ENCODE results near the gene SBK2.
A peak's percentile ranks its signal among the peaks of the same experiment; 100 is the strongest.

Gene SBK2

DNA sequence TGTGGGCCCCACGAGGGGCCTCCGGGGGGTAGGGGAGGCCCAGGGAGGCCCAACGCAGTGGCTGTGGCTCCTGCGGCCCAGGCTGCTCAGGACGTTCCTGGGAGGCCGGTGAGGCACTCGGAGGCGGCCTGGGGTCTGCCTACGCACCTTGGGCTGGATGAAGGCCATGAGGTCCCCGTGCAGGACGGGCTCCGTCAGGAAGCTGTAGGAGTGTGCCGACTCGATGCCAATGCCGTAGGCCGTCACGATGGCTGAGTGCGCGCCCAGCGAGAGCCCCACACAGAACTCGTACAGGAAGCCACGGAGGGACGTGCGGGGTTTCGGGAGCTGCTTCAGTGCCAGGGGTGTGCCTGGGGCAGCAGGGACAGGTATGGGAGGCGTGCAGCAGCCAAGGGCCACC is 5.9 kb downstream of the SBK2 start:
- Mint-ChIP-seq H3K9me3 (no peaks in the 10 kb centered on the region), H3K27ac (no peak overlapping the region), H3K36me3 (no peaks in the 10 kb centered on the region), H3K4me1 (no peaks in the 10 kb centered on the region), H3K27me3 (peaks cover 10% of the 10 kb centered on the region), H3K4me3 (no peak overlapping the region)
- ATAC-seq = peak; percentile 29

DNA sequence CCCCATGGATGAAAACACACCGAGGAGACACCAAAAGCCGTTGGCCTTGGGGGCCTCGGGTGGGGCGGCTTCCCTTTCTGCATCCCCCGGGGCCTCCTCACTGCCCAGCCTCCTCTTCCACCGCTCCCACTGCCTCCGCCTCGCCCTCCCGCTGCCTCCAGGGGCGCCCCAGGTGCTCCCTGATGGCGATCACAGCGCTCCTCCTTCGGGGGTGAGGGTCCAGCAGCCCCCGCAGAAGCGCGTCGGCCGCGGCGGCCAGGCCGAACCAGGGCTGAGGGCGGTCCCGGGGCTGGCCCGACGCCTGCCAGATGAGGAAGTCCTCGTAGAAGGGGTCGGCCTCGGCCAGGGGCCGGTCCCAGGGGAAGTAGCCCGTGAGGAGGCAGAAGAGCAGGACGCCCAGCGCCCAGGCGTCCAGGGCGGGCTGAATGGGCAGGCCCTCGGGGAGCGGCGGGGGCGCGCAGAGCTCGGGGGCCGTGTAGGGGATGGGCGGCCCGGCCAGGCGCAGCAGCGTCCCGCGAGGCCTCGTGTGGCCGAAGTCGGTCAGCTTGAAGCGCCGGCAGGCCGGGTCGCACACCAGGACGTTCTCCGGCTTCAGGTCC is 7.2 kb downstream of the SBK2 start:
- Mint-ChIP-seq H3K4me1 (no peaks in the 10 kb centered on the region), H3K27me3 (peaks cover 10% of the 10 kb centered on the region), H3K36me3 (no peaks in the 10 kb centered on the region), H3K27ac (no peak overlapping the region), H3K4me3 (no peak overlapping the region), H3K9me3 (no peaks in the 10 kb centered on the region)
- ATAC-seq = peak; percentile 39

DNA sequence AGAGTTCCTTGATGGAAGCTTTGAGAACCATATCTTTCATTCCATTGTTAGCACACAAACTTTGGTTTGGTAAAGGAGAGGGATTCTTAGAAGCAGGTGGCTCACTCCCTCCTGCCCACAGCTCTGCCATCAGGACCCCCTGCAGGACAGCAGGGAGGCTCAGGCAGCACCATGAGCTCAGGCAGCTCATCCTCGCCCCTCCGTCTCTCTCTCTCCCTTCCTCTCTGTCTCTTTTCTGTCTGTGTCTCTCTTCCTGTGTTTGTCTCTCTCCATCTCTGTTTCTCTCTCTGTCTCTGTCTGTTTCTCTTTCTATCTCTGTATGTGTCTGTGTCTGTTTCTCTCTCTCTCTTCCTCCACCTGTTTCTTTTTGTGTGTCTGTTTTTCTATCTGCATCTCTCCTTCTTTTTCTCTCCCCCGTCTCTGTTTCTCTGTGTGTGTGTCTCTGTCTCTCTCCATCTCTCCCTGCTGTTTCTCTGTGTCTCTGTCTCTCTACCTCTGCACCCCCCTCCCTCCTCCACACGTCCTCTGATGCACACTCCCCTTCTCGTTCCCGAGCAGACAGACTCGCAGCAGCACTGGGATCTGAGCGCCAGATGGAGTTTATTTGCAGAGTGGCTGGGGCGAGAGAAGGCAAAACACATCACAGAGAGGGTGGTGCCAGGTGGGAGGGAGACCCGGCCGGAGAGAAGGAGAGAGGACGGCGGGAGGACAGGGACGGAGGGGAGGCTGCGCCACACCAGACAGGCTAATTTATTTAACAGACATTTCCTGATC is 8.7 kb downstream of the SBK2 start:
- Mint-ChIP-seq H3K27ac (no peak overlapping the region), H3K9me3 (no peaks in the 10 kb centered on the region), H3K4me3 (no peak overlapping the region), H3K4me1 (no peaks in the 10 kb centered on the region), H3K27me3 (no peaks in the 10 kb centered on the region), H3K36me3 (no peaks in the 10 kb centered on the region)
- no peak for ATAC-seq

DNA sequence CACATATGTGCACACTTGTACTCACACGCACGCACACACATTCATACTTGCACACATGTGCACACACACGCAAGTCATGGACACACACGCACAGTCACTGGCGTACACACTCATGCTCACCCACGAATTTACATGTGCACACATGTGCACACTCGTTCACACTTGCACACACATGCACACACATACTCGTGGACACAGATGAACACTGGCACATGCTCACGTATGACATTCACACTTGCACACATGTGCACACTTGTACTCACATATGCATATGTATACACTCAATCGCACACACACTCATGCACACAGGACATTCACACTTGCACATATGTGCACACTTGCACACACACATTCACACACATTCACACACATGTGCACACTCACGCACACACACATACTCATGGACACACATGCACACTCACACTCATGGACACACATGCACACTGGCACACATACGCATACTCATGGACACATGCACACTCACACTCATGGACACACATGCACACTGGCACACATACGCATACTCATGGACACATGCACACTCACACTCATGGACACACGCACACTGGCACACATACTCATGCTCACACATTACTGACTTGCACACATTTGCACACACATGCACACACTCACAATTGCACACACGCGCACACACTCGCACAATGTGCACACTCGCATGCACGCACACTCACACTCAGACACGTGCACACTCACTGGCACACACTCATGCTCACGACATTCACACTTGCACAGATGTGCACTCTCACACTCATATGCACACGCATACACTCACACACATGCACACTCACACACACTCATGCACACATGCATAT is 9.5 kb downstream of the SBK2 start:
- ATAC-seq = no peak

DNA sequence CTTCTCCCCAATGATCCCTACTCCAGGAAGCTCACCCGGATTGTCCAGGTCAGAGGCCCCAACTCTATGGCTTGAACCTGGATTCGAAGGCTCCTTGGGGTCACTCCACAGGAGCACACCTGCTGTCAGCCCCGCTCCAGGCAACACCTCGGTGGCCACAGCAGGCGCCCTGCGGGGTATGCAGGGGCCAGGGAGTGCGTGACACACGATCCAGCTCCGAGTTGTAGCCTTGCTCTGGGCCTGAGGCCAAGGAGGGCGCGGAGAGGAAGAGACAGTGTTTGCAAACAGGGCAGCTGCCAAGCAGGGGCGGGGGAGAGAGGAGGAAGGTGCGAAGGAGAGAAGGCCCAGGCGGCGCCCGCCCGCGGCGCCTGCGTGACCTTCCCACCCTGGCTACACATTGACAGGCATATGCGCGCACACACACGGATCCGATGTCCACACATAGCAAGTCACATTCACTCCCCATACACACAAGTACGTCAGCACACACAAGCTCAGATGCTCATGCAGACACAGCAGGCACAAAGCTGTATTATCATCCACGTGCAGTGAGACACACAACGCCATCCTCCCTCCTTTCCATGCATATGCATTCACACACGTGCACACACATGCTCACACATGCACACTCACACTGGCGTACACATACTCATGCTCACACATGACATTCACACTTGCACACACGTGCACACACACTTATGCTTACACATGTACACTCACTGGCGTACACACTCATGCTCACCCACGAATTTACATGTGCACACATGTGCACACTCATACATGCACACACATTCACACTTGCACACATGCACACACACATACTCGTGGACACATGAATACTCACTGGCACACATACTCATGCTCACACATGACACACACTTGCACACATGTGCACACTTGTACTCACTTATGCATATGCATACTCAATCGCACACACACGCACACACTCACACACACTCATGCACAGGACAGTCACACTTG is 10.4 kb downstream of the SBK2 start:
- no peak overlapping the region for H3K4me3 Mint-ChIP-seq
- H3K27ac Mint-ChIP-seq = no peak overlapping the region
- H3K36me3 Mint-ChIP-seq = no peaks in the 10 kb centered on the region
- no peaks in the 10 kb centered on the region for H3K9me3 Mint-ChIP-seq
- no peak for ATAC-seq
- H3K4me1 Mint-ChIP-seq = no peaks in the 10 kb centered on the region
- H3K27me3 Mint-ChIP-seq = no peaks in the 10 kb centered on the region

More for the DNA sequence above, 9.5 kb downstream of the SBK2 start:
- no peak overlapping the region for H3K27ac Mint-ChIP-seq
- H3K27me3 Mint-ChIP-seq = no peaks in the 10 kb centered on the region
- no peaks in the 10 kb centered on the region for H3K4me1 Mint-ChIP-seq
- no peaks in the 10 kb centered on the region for H3K9me3 Mint-ChIP-seq
- H3K4me3 Mint-ChIP-seq = no peak overlapping the region
- no peaks in the 10 kb centered on the region for H3K36me3 Mint-ChIP-seq

DNA sequence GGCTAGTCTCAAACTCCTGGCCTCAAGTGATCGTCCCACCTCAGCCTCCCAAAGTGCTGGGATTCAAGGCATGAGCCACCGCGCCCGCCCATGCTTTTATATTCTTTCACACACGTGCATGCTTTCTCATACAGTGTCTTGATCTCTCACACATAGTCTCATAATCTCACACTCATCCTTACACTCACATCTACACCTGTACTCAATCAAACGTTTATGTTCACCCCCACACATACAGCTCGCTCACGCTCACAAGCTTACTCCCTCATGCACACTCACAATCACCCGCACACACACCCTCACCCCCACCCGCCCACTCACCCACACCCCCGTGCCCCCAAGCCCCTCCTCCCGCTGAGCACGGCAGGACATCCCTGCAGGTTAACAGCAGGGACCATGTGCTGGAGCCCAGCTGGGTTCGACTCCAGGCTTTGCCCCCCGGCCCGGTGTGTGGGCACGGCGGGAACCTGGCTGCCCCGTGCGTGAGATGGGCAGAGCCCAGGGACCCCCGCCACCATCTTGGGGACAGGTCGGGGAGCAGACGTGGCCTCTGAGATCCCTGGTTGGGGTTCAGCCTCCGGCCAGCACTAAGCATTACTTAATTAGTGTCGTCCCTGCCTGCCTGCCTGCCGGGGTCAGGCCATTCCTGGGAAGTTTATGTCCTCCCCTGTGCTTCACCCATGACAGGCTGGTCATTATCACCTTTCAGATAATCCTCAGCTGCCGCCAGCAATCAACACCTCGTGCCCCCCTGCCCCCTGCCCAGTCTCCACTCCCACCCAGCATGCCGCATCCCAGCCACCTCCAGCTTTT is 11.4 kb downstream of the SBK2 start:
- ATAC-seq = no peak
- Mint-ChIP-seq H3K27me3 (no peaks in the 10 kb centered on the region), H3K4me3 (no peak overlapping the region), H3K36me3 (no peaks in the 10 kb centered on the region), H3K9me3 (no peaks in the 10 kb centered on the region), H3K27ac (no peak overlapping the region), H3K4me1 (no peaks in the 10 kb centered on the region)

DNA sequence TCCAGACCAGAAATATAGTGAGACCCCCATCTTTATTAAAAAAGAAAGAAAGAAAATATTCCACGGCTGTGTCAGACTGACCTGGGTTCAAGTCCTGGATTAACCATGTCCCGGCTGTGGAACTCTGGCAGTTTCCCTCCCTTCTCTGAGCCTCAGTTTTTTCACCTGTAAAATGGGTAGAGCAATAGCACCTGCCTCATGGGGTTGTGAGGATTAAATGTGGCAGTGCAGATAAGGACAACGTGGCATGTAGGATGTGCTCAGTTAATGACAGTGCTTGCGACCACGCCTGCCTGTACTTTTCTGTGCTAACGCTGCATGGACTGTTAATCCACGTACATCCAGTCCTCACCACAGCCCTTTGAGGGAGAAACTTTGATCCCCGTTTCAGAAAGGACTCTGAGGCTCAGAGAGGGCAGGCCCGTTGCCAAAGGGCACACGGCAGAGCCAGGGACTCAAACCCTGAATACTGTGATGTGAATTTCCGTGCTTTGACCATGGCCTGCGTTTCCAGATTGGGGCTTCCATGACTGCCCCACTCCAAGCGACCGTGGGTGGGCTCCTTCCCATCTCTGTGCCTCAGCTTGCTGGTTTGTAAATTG is 16.1 kb downstream of the SBK2 start:
- Mint-ChIP-seq H3K4me3 (no peak overlapping the region), H3K4me1 (peaks cover 8% of the 10 kb centered on the region), H3K27me3 (no peaks in the 10 kb centered on the region), H3K36me3 (no peaks in the 10 kb centered on the region), H3K27ac (no peak overlapping the region), H3K9me3 (no peaks in the 10 kb centered on the region)
- no peak for ATAC-seq

DNA sequence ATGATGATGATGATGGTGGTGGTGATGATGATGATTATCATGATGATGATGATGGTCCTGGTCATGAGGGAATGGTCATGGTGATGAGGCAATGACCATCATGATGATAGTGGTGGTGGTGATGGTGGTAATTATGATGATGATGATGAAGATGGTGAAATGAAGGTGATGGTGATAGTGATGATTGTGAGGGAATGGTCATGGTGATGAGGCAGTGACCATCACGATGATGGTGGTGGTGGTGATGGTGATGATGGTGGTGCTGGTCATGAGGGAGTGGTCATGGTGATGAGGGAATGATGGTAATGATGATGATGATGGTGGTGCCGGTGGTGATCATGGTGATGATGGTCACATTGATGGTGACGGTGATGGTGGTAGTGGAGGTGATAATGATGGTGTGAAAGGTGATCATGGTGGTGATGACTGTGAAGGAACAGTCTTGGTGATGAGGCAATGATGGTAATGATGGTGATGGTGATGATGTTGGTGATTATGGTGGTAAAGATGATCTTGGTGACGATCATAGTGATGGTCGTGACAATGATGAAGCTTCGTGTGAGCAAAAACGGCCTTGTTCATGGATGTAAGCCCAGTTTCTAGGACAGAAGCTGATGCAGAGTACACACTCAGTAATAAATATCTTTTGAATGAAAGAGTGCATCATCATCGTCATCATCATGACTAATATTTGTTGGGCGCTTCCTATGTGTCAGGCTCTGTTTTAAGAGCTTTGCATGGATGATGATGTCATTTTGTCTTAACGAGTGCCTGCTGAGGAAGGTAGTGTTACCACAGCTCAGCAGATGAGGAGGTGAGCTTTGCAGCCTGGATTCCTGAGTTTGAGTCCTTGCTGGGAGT is 17.3 kb downstream of the SBK2 start:
- H3K4me1 Mint-ChIP-seq = peaks cover 8% of the 10 kb centered on the region
- no peaks in the 10 kb centered on the region for H3K36me3 Mint-ChIP-seq
- ATAC-seq = no peak
- H3K9me3 Mint-ChIP-seq = no peaks in the 10 kb centered on the region
- no peak overlapping the region for H3K4me3 Mint-ChIP-seq
- no peaks in the 10 kb centered on the region for H3K27me3 Mint-ChIP-seq
- H3K27ac Mint-ChIP-seq = no peak overlapping the region

DNA sequence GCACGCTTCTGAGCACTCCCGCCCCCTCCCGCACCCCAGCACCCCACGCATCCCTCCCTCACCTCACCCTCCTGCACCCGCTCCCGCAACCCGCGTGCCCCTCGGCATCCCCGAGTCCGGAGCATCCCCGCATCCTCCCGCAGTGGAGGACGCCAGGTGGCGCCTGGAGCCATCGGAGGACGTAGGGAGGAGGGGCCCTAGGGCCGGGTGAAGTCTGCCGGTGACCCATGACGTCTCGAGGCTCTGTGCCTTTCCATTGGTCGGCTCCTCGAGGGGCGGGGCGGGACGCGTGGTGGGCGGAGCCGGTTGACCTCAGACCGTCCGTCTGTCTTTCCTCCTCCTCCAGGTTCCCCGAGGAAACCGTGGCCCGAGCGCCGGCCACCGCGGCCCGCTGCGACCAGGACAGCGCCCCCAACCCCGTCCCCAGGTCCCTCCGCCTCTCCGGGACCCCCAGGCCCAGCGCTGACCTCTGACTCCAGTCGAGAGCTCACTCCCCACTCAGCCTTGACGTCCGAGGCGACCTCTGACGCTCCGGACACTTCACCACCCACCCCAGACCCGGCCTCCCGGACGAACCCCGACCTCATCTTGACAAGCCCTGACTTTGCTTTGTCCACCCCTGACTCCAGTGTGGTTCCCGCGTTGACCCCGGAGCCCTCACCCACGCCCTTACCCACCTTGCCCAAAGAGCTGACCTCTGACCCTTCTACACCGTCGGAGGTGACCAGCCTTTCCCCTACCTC is 19.9 kb downstream of the SBK2 start:
- H3K4me3 Mint-ChIP-seq = peak overlapping the region; percentile 86
- H3K27ac Mint-ChIP-seq = peak overlapping the region; percentile 91
- H3K4me1 Mint-ChIP-seq = peaks cover 8% of the 10 kb centered on the region
- no peaks in the 10 kb centered on the region for H3K9me3 Mint-ChIP-seq
- peak; percentile 99 for ATAC-seq
- H3K27me3 Mint-ChIP-seq = peaks cover 15% of the 10 kb centered on the region
- H3K36me3 Mint-ChIP-seq = no peaks in the 10 kb centered on the region

DNA sequence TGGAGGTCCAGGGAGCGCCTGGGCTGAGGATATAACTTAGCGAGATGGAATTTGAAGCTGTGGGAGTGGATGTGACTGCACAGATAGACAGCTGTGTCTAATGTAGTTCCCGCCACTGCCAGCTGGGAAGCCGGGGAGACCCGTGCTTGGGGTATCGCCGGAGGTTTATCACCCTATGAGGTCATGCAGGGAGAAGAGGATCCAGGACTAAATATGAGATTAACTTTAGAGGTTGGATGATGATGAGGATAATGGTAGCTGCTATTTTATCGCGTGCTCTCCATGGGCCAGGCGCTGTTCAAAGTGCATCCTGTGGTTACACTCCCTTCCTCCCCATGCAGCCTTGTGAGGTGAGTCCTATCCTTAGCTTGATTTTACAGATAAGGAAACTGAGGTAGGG is 28.8 kb downstream of the SBK2 start:
- peaks cover 26% of the 10 kb centered on the region for H3K27me3 Mint-ChIP-seq
- no peak for ATAC-seq
- H3K36me3 Mint-ChIP-seq = no peaks in the 10 kb centered on the region
- H3K4me3 Mint-ChIP-seq = no peak overlapping the region
- no peak overlapping the region for H3K27ac Mint-ChIP-seq
- peaks cover 13% of the 10 kb centered on the region for H3K4me1 Mint-ChIP-seq
- no peaks in the 10 kb centered on the region for H3K9me3 Mint-ChIP-seq

DNA sequence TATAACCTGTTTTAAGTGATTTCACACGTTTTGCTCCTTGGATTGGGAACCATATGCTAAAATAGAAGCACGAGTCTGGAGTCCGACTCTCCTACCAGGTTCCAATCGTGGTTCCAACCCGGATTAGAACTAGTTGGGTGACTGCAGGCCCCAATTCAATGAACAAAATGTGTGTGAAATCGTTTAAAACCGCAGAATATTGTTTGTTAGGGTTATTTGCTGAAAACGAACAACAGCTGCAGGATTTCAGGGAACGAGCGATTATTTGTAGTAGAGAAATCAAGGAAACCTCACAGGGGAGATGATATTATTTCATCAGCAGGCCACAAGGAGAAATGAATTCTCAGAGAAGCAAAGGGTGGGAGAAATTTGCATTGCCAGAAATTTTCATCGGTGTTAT is 32.0 kb downstream of the SBK2 start:
- H3K27me3 Mint-ChIP-seq = peaks cover 10% of the 10 kb centered on the region
- no peaks in the 10 kb centered on the region for H3K36me3 Mint-ChIP-seq
- H3K9me3 Mint-ChIP-seq = no peaks in the 10 kb centered on the region
- H3K4me1 Mint-ChIP-seq = peaks cover 25% of the 10 kb centered on the region
- H3K4me3 Mint-ChIP-seq = no peak overlapping the region
- ATAC-seq = no peak
- H3K27ac Mint-ChIP-seq = no peak overlapping the region

DNA sequence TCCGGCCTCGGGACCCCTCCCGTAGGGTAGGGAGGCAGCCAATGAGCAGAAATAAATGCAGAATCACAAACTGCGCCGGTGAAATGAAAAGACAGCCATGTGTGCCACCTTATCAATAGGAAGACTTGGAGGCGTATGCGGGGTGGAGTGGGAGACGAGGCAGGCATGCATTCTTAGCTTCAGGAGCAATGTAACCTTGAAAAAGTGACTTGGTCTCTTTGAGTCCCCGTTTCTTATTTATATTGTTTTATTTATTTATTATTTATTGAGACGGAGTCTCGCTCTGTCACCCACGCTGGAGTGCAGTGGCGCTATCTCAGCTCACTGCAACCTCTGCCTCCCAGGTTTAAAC is 32.7 kb downstream of the SBK2 start:
- H3K9me3 Mint-ChIP-seq = no peaks in the 10 kb centered on the region
- ATAC-seq = no peak
- H3K4me1 Mint-ChIP-seq = peaks cover 25% of the 10 kb centered on the region
- no peaks in the 10 kb centered on the region for H3K36me3 Mint-ChIP-seq
- peak overlapping the region; percentile 90 for H3K27ac Mint-ChIP-seq
- H3K27me3 Mint-ChIP-seq = peaks cover 10% of the 10 kb centered on the region
- peak overlapping the region; percentile 83 for H3K4me3 Mint-ChIP-seq
